Daoy (cell line): Measurements from ENCODE around the gene PIGA. TPM values are rescaled to one million over a fixed set of nuclear protein-coding genes. Genes with fewer than 3 reads are reported as not detected.

ENCODE experiments used
- DNase-seq: peaks from one replicate; pipeline ENCODE4 v3.0.0-alpha.2; 2015; ENCODE audit warnings: low read depth
- total RNA-seq: library from RNA; depleted of rRNA; stranded (reverse); fragments of >200 nt; shearing (Covaris generic); gene quantifications from 2 replicates; pipeline ENCODE4 v1.2.3, GENCODE V29; 2014; rRNA removed

PIGA gene
- 11.7 and 22.3 TPM in 2 replicates for total RNA-seq

- peak; percentile 96 for DNase-seq
These were observed at the start of gene PIGA for GRCh38 chrX:15335135-15336022. PIGA (minus strand) TSS chrX:15335523; CDS start chrX:15331930, 3,593 bp downstream.

- DNase-seq = no peak
These were observed 49.0 kb upstream of the PIGA start, which contains the start of gene VEGFD for GRCh38 chrX:15384304-15384703. VEGFD (minus strand) TSS chrX:15384413; CDS start chrX:15383946, 467 bp downstream.

DNA sequence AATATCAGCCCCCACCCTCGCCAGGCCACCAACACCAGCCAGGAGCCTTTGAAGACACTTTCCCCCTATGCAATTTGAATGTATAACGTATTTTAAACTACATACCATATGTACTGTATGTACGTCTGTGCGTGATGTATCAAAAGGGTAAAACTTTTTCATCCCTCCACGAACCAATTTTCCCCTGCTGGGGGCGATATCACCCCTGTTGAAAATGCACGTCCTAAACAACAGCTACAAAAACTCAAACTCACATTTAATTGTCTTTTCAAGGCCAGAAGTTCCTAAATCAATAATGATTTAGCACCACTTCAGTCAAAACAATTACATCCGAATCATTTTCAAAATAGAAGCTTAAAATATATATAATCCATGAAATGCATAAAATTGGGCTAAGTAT is 47.5 kb upstream of the PIGA start:
- DNase-seq = no peak

DNA sequence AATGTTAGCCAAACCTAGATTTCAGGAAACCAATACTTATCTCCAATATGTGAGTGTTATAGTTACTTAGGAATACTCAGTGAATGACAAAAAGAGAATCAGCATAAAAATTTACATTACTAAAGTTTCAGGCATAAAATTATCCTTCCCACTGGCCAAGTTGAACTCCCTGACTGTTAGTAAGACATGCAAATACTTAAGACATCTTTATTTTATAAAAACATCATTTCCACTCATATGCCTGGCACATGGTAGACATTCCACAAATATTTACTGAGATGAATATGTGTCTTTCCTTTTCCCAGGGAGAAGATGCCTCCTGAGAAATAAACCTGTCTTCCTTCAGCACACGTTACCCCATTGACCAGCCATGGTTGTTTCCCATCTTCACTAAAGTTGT is 41.6 kb upstream of the PIGA start:
- no peak for DNase-seq

GRCh38 chrX:15373976-15374375 is 38.7 kb upstream of the PIGA start:
- DNase-seq = no peak

DNA sequence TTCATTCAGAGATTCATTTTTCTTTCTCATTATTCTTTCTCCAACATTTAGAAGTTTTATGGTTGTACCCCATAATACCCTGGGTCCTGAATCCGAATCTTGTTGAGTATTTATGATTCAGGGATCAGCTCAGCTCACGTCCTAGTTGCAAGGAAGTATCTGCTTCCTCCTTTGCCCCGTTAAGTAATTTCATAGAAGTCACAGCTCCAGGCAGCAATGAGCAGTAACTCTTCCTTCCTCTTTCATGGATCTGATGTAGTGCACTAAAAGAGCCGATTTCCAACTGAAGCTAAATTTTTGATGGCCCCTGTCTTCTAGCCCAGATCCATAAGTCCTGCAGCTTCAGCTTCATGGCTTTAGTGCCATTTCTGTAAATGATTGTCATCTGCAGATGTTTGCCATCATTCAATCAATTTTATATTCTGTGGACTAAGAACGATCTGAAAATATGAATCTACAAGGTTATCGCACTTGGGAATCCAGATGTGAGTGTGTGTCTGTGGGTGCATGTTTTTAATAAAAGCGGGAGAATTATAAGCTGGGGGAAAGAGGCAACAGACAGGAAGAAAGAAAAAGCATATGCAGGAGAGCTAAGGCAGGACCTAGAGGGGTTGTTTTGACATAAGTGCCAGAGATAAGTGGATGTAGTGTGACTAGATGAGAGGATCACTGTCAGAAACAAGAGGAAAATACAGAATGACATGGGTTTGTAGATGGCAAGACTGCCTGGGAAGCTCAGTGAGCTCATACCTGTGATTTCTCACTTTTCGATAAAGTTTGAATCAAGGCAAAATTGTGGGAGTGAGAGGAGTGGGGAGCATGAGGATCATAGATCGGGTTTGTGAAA is 31.4 kb upstream of the PIGA start:
- no peak for DNase-seq

GRCh38 chrX:15359701-15360100 is 24.4 kb upstream of the PIGA start:
- DNase-seq = no peak

- no peak for DNase-seq
These were observed 23.2 kb upstream of the PIGA start for GRCh38 chrX:15358533-15358932.

DNA sequence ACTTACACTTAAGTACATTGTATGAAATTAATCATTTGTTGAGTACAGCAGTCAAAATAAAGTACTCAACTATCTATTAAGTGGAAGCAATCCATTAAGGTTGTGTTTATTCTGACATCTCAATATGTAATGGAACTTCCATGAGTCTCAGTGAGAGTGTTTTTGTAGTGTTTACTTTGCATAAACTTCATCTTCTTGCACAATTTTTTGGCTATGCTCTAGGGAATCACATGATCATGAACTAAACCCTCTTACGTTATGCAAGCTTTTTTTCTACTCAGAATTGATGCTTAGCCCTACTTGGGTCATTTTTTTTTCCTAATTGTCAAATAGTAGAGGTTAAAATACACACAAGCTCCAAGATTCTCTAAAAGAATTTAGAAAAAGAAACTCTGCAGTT is 21.1 kb upstream of the PIGA start:
- no peak for DNase-seq

DNA sequence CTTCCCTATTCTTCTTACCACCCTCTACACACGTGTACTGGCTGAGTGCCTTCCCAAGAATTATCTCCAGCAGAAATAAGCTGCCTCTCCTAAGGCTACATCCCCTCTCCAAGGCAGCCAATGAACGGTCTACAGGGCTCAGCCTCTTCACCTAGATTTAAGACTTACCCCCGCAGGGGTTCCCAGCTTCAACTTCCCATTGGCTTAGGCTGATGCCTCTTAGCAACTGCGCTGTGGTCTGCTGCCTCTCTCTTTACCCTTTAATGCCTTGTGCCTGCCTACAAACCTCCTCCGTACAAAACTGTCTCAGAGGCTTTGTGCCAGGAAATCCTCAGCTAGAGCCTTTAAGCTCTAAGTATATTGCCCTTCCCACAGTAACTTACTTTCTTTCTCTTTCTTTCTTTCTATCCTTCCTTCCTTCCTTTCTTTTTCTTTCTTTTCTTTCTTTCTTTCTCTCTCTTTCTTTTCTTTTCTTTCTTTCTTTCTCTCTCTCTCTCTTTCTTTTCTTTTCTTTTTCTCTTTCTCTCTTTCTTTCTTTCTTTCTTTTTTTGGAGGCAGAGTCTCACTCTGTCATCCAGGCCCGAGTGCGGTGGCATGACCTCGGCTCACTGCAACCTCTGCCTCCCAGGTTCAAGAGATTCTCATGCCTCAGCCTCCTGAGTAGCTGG is 15.1 kb upstream of the PIGA start:
- no peak for DNase-seq

DNA sequence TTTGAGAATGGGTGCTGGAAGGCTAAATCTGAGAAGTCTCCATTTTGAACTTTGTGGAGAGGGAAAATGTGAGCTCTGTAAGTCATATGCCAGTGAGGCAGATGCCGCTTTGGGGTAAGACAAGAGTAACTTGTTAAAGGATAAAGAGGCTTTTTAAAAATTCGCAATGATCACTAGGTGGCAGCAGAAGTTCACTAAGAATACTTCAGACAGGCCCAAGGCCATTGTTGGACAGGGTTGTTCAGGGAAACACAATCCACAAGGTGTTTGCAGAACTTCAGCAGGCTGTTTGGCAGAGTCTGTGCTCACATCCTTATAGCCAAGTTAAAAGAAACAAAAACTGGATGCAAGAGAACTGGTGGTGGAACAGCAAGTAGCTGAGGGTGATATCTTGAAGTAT is 13.7 kb upstream of the PIGA start:
- peak; percentile 15 for DNase-seq

DNA sequence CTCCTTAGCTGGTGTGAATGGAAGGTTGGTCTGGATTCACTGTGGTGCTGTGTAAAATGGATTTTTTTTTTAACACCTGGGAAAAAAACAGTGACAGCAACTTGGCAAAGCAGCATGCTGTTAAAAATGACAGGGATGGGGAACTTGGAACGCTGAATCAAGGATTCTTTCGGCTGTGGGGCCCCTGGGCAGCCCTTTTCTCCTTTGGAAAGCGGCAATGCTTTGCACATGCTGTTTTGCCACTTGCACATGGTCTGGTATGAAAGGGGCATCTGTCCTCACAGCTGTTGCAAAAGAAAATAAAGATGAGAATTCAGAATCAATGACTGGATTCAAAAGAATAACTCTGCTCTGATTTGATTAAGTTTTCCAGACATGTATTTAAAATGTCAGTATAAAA is 10.7 kb upstream of the PIGA start:
- no peak for DNase-seq

- DNase-seq = no peak
These were observed 8.8 kb upstream of the PIGA start for GRCh38 chrX:15344106-15344505.

DNA sequence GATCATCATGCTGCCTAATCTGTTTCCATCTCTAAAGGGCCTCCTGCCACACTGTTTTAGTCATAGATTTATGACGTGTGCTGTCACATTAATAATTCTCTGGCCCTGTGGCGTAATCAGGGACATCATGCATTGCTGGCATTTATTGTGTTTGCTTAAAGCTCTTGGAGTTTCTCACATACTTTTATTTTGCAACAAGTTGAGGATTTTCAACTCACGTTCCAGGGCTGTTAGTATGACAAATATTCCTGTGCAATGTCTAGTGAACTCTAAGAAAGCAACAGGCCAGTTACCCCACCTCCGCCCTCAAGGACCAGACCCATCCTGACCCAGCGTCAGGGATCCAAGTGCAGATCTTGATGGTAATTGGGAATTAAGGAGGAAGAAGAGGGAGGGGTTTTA is 7.8 kb upstream of the PIGA start:
- DNase-seq = no peak

- no peak for DNase-seq
These were observed 5.5 kb upstream of the PIGA start for GRCh38 chrX:15340867-15341266.

DNA sequence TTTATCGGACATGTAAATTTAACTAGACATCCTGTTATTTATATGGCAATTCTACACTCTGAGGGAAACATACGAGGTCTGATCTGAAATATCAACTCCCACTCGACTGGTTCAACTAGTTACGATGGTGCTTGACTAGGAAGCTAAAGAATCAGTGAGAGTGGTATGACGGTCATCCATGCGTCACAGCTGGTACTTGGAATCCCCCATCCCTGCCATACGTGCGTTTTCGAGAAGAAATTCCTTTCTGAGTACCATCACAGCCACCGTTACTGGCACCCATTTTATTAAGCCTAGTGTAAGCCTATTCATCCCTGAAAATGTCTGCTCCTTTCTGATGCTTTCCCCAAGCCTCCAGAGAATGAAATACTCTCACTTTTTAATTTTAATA is 695 bp upstream of the PIGA start:
- peak; percentile 55 for DNase-seq

GRCh38 chrX:15334561-15334960 is 762 bp downstream of the PIGA start:
- peak; percentile 5 for DNase-seq

- no peak for DNase-seq
These were observed 6.5 kb downstream of the PIGA start for GRCh38 chrX:15328821-15329220.

DNA sequence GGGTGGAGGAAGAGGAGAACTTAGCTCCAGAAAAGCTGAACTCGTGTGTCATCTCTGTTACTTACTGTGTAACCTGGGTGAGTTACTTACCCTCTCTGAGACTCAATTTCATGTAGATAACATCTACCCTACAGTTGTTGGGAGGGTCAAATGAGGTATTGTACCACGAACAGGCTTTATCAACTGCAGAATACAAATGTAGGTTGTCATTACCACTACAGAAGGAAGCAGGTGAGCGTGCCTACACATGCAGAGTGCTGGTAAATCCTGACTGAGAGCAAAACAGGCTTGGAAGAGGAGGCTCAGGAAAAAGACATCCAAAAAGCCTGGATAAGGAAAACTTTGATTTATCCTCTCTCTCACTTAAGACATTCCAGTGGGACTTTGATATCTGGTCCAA is 7.2 kb downstream of the PIGA start:
- DNase-seq = no peak

GRCh38 chrX:15322472-15322871 is 12.9 kb downstream of the PIGA start:
- no peak for DNase-seq

DNA sequence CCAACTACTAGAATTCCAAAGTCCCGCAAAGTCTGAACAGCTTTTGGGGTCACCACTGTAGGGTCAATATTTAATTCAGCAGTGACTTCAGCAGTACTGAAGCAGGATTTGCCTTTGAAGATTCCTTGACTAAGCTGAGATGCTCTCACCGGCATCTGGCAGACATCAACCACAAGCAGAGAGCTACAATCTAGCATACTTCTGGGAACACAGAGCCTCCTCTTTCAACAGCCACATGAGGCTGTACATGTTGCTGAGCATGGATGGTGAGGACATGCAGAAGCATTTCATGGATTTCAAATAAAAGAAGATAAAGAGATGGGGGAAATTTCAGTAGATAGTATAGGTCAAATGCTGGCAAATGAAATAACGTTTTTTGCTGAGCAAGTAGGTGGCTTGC is 13.3 kb downstream of the PIGA start:
- DNase-seq = no peak

- no peak for DNase-seq
These were observed 13.9 kb downstream of the PIGA start for GRCh38 chrX:15321447-15321846.
